ENCODE data around the gene HOXD11.

- TF ChIP-seq EZH2 (IDR thresholded peaks at IDR 0.05; ENCODE audit: borderline replicate concordance, low read depth, low read length, severe bottlenecking) (no peak), POLR2A (IDR thresholded peaks at IDR 0.05; ENCODE audit: low read depth, low read length) (no peak), GATA2 (IDR thresholded peaks at IDR 0.05; ENCODE audit: insufficient read depth, insufficient read length, low read depth, low read length) (no peak)
- TF ChIP-seq, protein P1, sequence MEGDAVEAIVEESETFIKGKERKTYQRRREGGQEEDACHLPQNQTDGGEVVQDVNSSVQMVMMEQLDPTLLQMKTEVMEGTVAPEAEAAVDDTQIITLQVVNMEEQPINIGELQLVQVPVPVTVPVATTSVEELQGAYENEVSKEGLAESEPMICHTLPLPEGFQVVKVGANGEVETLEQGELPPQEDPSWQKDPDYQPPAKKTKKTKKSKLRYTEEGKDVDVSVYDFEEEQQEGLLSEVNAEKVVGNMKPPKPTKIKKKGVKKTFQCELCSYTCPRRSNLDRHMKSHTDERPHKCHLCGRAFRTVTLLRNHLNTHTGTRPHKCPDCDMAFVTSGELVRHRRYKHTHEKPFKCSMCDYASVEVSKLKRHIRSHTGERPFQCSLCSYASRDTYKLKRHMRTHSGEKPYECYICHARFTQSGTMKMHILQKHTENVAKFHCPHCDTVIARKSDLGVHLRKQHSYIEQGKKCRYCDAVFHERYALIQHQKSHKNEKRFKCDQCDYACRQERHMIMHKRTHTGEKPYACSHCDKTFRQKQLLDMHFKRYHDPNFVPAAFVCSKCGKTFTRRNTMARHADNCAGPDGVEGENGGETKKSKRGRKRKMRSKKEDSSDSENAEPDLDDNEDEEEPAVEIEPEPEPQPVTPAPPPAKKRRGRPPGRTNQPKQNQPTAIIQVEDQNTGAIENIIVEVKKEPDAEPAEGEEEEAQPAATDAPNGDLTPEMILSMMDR (IDR thresholded peaks at IDR 0.05; ENCODE audit: extremely low read depth in 1 of 2, insufficient read depth in 1 of 2, low read depth in 1 of 2, low read length in 2 of 2), result no peak
Observed at GRCh38 chr2:176093898-176094249, 13.2 kb upstream of the HOXD11 start.

All from endothelial cell of umbilical vein (primary cell).